OCI-LY7 (cell line): ENCODE measurements around the gene SHMT2. TPM values are rescaled to one million over a fixed set of nuclear protein-coding genes. Genes with fewer than 3 reads are reported as not detected.

ENCODE experiments used
- BruUV-seq: library from RNA; stranded (reverse); fragments of 400-500 nt; replicated peaks from 2 replicates; lab custom pipeline; 2021; lab: Mats Ljungman, UMichigan
- CTCF ChIA-PET: fragments of 300-600 bp; sonication (Branson Sonifier 250); formaldehyde crosslinking; loops from one replicate; lab custom pipeline; 2022; ENCODE audit warnings: antibody characterized with exemption; ENCODE audit not compliant: unreplicated experiment; lab: Charles Lee
- POLR2A ChIA-PET: fragments of 300-600 bp; sonication (Branson Sonifier 250); formaldehyde crosslinking; loops from one replicate; lab custom pipeline; 2022; ENCODE audit warnings: antibody characterized with exemption; lab: Charles Lee
- DNase-seq: peaks from one replicate; pipeline ENCODE4 v3.0.0-alpha.2; 2015; ENCODE audit warnings: low spot score
- H2AFZ ChIP-seq: fragments of 200-600 bp; sonication (generic), shearing (Covaris generic); 2 replicates; pipeline ENCODE4 v1.6.1; 2014; ENCODE audit warnings: mild to moderate bottlenecking, antibody characterized with exemption, low read length, moderate library complexity
- H3K27ac ChIP-seq: fragments of 200-600 bp; sonication (generic); 2 replicates; pipeline ENCODE4 v1.5.1; 2014; ENCODE audit warnings: mixed run types, low read depth, mild to moderate bottlenecking, moderate library complexity, low read length, inconsistent platforms; ENCODE audit not compliant: poor library complexity, severe bottlenecking
- H3K36me3 ChIP-seq: fragments of 200-600 bp; sonication (generic); 2 replicates; pipeline ENCODE4 v1.6.1; 2014; ENCODE audit warnings: mild to moderate bottlenecking, antibody characterized with exemption, low read length, moderate library complexity, mixed read lengths; ENCODE audit not compliant: insufficient read depth
- H3K4me1 ChIP-seq: fragments of 200-600 bp; sonication (generic); 2 replicates; pipeline ENCODE4 v1.5.1; 2014; ENCODE audit warnings: mild to moderate bottlenecking, low read length; ENCODE audit not compliant: insufficient read depth, poor library complexity, severe bottlenecking
- H3K4me2 ChIP-seq: fragments of 200-600 bp; sonication (generic); 2 replicates; pipeline ENCODE4 v1.6.1; 2014; ENCODE audit warnings: mild to moderate bottlenecking, low read length
- H3K4me3 ChIP-seq: fragments of 200-600 bp; sonication (generic); 2 replicates; pipeline ENCODE4 v1.5.1; 2014; ENCODE audit warnings: mild to moderate bottlenecking, low read depth, low read length; ENCODE audit not compliant: poor library complexity, severe bottlenecking
- H3K79me2 ChIP-seq: fragments of 200-600 bp; sonication (generic); 2 replicates; pipeline ENCODE4 v1.6.1; 2016; ENCODE audit warnings: low read depth, mild to moderate bottlenecking, low read length, moderate library complexity, mixed read lengths; ENCODE audit not compliant: insufficient read depth
- H3K9me2 ChIP-seq: fragments of 200-600 bp; sonication (generic); 2 replicates; pipeline ENCODE4 v1.6.1; 2016; ENCODE audit warnings: mild to moderate bottlenecking, low read length, mixed read lengths; ENCODE audit not compliant: insufficient read depth
- H3K9me3 ChIP-seq: fragments of 200-600 bp; sonication (generic); 2 replicates; pipeline ENCODE4 v1.6.1; 2014; ENCODE audit warnings: mild to moderate bottlenecking, mixed run types, low read length, mixed read lengths
- H4K20me1 ChIP-seq: fragments of 200-600 bp; sonication (generic); 2 replicates; pipeline ENCODE4 v1.6.1; 2014; ENCODE audit warnings: mild to moderate bottlenecking, antibody characterized with exemption, low read length, moderate library complexity, mixed read lengths; ENCODE audit not compliant: insufficient read depth
- CTCF ChIP-seq: fragments of 200-600 bp; sonication (generic); conservative IDR thresholded peaks from 2 replicates; pipeline ENCODE4 v1.5.1; 2014; ENCODE audit warnings: mild to moderate bottlenecking, antibody characterized with exemption, low read length, moderate library complexity, mixed read lengths
- EZH2phosphoT487 ChIP-seq: fragments of 200-600 bp; sonication (generic); IDR thresholded peaks from 2 replicates; pipeline ENCODE4 v1.6.1; 2018; ENCODE audit warnings: low read depth, borderline replicate concordance, mild to moderate bottlenecking, mixed run types, antibody characterized with exemption, low read length, moderate library complexity, mixed read lengths
- intact Hi-C: fragments of 100-400 bp; cut with micrococcal nuclease; formaldehyde crosslinking; loops from one replicate; pipeline ENCODE4 v1.10.0; 2022; ENCODE audit not compliant: unreplicated experiment
- total RNA-seq, 2 experiments: library from RNA; depleted of rRNA in 1 of 2; stranded (reverse); fragments of >200 nt in 1 of 2; shearing (Covaris generic) in 1 of 2; gene quantifications; 2 replicates each; pipeline ENCODE4 v1.2.3, GENCODE V29; 2014 to 2022

SHMT2 gene
- total RNA-seq, 2 experiments from 2014 or later = 394 to 415 TPM

DNA sequence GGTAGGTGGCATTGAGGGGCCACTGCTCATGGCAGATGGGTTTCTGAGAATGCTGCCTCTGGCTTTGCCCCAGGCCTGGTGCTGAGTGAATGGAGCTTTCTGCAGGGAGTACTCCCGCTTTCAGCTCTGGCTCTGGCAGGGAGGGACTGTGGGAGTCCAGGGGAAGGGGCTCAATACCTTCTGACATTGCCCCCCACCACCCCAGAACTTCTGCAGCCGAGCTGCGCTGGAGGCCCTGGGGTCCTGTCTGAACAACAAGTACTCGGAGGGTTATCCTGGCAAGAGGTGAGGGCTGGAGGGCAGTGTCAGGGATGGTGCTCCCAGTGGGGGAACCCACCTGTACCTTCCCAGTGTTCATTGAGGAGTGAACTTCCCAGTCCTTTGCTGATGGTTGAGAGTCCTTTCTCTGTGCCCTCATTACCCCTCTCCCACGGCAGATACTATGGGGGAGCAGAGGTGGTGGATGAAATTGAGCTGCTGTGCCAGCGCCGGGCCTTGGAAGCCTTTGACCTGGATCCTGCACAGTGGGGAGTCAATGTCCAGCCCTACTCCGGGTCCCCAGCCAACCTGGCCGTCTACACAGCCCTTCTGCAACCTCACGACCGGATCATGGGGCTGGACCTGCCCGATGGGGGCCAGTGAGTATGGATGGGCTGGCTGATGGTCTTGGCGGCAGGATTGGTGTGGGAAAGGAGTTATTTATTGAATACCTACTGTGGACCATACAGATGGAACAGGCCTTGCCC is 1.9 kb downstream of the SHMT2 start:
- DNase-seq = no peak
- Histone ChIP-seq H3K36me3 (peaks cover 58% of the 10 kb centered on the region), H3K9me3 (no peaks in the 10 kb centered on the region), H3K9me2 (no peaks in the 10 kb centered on the region), H3K4me3 (peak overlapping the region; percentile 83), H3K4me2 (peak overlapping the region; percentile 91), H2AFZ (no peak overlapping the region), H4K20me1 (peaks cover 15% of the 10 kb centered on the region; the same call in 1 of the 2 replicates), H3K4me1 (peaks cover 50% of the 10 kb centered on the region), H3K79me2 (peaks cover 22% of the 10 kb centered on the region), H3K27ac (peak overlapping the region; percentile 61)
- CTCF ChIA-PET = no interaction called here
- no TSS peak for BruUV-seq
- intact Hi-C loops = no loop called here
- no peak for TF ChIP-seq EZH2phosphoT487
- TF ChIP-seq CTCF = no peak
- POLR2A ChIA-PET = interaction anchor here (4.7 kb wide), 1 partner anchor 10 kb away, joined by 69 read pairs; no protein-coding TSS in a partner anchor

DNA sequence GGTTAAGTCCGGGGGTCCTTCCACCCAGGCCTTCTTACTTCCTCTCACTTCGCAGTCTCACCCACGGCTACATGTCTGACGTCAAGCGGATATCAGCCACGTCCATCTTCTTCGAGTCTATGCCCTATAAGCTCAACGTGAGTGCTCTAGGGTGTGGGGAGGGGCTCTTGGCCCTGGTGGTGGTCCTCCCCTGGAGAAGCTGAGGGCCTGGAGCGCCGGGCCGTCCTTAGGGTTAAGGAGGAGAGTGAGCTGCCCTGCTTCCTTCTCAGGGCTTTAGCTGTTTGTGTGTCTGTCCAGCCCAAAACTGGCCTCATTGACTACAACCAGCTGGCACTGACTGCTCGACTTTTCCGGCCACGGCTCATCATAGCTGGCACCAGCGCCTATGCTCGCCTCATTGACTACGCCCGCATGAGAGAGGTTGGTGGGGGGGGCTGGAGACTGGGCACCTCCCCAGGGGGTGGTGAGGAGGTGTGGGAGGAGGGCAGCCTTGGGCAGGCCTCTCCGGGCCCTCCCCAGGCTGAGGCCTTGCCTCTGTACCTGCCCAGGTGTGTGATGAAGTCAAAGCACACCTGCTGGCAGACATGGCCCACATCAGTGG is 2.7 kb downstream of the SHMT2 start:
- POLR2A ChIA-PET = interaction anchor here (4.7 kb wide), 1 partner anchor 9 kb away, joined by 69 read pairs; no protein-coding TSS in a partner anchor
- CTCF ChIA-PET = no interaction called here
- no TSS peak for BruUV-seq
- Histone ChIP-seq H3K4me1 (peaks cover 46% of the 10 kb centered on the region), H3K79me2 (peaks cover 22% of the 10 kb centered on the region), H3K27ac (no peak overlapping the region), H2AFZ (no peak overlapping the region), H3K4me2 (peak overlapping the region; percentile 91; the same call in 1 of the 2 replicates), H4K20me1 (peaks cover 15% of the 10 kb centered on the region; the same call in 1 of the 2 replicates), H3K36me3 (peaks cover 58% of the 10 kb centered on the region), H3K9me3 (no peaks in the 10 kb centered on the region), H3K9me2 (no peaks in the 10 kb centered on the region), H3K4me3 (no peak overlapping the region)
- intact Hi-C loops = no loop called here
- TF ChIP-seq CTCF (no peak), EZH2phosphoT487 (no peak)
- no peak for DNase-seq
